HepG2 (cell line): ENCODE data around the gene HEPACAM. TPM values are rescaled to one million over a fixed set of nuclear protein-coding genes. Genes with fewer than 3 reads are reported as not detected.
A peak's percentile ranks its signal among the peaks of the same experiment; 100 is the strongest.

Experiments used
- ARNTL ChIP-seq: sonication (generic); formaldehyde crosslinking; IDR thresholded peaks from 2 replicates; pipeline ENCODE4 v1.4.0; 2020; ENCODE audit warnings: mild to moderate bottlenecking, missing genetic modification reagents
- CSRNP2 ChIP-seq: sonication (generic); formaldehyde crosslinking; conservative IDR thresholded peaks from 2 replicates; pipeline ENCODE4 v1.8.0; 2022; ENCODE audit warnings: low read depth, missing genetic modification reagents
- ERF ChIP-seq: IDR thresholded peaks from 2 replicates; pipeline ENCODE4 v1.6.1; 2018; ENCODE audit warnings: missing biosample characterization, missing genetic modification reagents
- GATAD1 ChIP-seq: IDR thresholded peaks from 2 replicates; pipeline ENCODE4 v1.6.1; 2016; ENCODE audit warnings: missing genetic modification reagents, missing compliant biosample characterization
- GATAD2A ChIP-seq: IDR thresholded peaks from 2 replicates; pipeline ENCODE4 v1.6.1; 2016
- KAT8 ChIP-seq: IDR thresholded peaks from 2 replicates; pipeline ENCODE4 v1.6.1; 2016; ENCODE audit warnings: missing genetic modification reagents, missing compliant biosample characterization
- KDM5A ChIP-seq: fragments of 200-600 bp; sonication (generic); IDR thresholded peaks from 2 replicates; pipeline ENCODE4 v1.7.0; 2018; ENCODE audit warnings: antibody characterized with exemption, mild to moderate bottlenecking, low read length, borderline replicate concordance
- MXI1 ChIP-seq: IDR thresholded peaks from 3 replicates; pipeline ENCODE4 v1.6.1; 2012; ENCODE audit warnings: low read depth, low read length, inconsistent platforms, borderline replicate concordance
- NFYB ChIP-seq: sonication (generic); formaldehyde crosslinking; IDR thresholded peaks from 2 replicates; pipeline ENCODE4 v1.4.0; 2020; ENCODE audit warnings: missing genetic modification reagents
- PHF5A ChIP-seq: IDR thresholded peaks from one replicate; pipeline ENCODE4 v1.6.1; 2018; ENCODE audit warnings: low read depth, missing genetic modification reagents; ENCODE audit not compliant: unreplicated experiment
- PPARG ChIP-seq: conservative IDR thresholded peaks from 2 replicates; pipeline ENCODE4 v1.6.1; 2016; ENCODE audit warnings: missing biosample characterization, missing genetic modification reagents
- SOX13 ChIP-seq, 3 experiments: fragments of 450-650 bp in 1 of 3; sonication (generic) in 1 of 3; formaldehyde crosslinking in 1 of 3; IDR thresholded peaks in 2 of 3; conservative IDR thresholded peaks in 1 of 3; 2 replicates each; pipeline versions ENCODE4 v1.5.0 to v1.6.1; 2016 to 2020; ENCODE audit warnings: antibody characterized with exemption in 1 of 3, mild to moderate bottlenecking in 1 of 3, missing compliant biosample characterization in 1 of 3, missing genetic modification reagents in 1 of 3, moderate library complexity in 1 of 3
- TAF1 ChIP-seq: sonication (generic); formaldehyde crosslinking; IDR thresholded peaks from 2 replicates; pipeline ENCODE4 v1.4.0; 2020; ENCODE audit warnings: missing genetic modification reagents
- ZNF207 ChIP-seq: fragments of 450-650 bp; IDR thresholded peaks from 2 replicates; pipeline ENCODE4 v1.6.1; 2016; ENCODE audit warnings: antibody characterized with exemption, borderline replicate concordance
- ZNF24 ChIP-seq: fragments of 450-650 bp; IDR thresholded peaks from 2 replicates; pipeline ENCODE4 v1.6.1; 2017; ENCODE audit warnings: antibody characterized with exemption, mild to moderate bottlenecking
- ZNF446 ChIP-seq: sonication (generic); formaldehyde crosslinking; IDR thresholded peaks from 2 replicates; pipeline ENCODE4 v1.5.0; 2020; ENCODE audit warnings: mild to moderate bottlenecking, missing genetic modification reagents
- ZNF496 ChIP-seq: sonication (generic); formaldehyde crosslinking; IDR thresholded peaks from 2 replicates; pipeline ENCODE4 v1.8.1; 2023; ENCODE audit warnings: mild to moderate bottlenecking, moderate library complexity, missing genetic modification reagents; ENCODE audit not compliant: insufficient replicate concordance
- ZNF841 ChIP-seq: sonication (generic); formaldehyde crosslinking; IDR thresholded peaks from 2 replicates; pipeline ENCODE4 v1.8.1; 2023; ENCODE audit warnings: missing genetic modification reagents, borderline replicate concordance
- polyA plus RNA-seq, 8 experiments: library from polyadenylated mRNA; depleted of rRNA in 3 of 8; stranded (reverse) in 7 of 8; unstranded in 1 of 8; fragments of >200 nt; fragmentation: Illumina TruSeq in 4 of 8; extraction: Trizol in 4 of 8; gene quantifications; 2 replicates each; pipeline versions ENCODE4 v1.2.1 to v1.2.3, GENCODE V29; 2011 to 2016; ENCODE audit warnings: low read depth in 4 of 8, missing spikeins in 1 of 8, mixed read lengths in 1 of 8; ENCODE audit not compliant: insufficient read depth in 1 of 8
- total RNA-seq, 5 experiments: library from RNA; depleted of rRNA; stranded (reverse); fragments of >200 nt; fragmentation: Illumina TruSeq; extraction: Trizol; gene quantifications; 2 replicates each; pipeline ENCODE4 v1.2.3, GENCODE V29; 2016; ENCODE audit warnings: low read depth in 1 of 5
- TF ChIP-seq, protein P1 (sequence below): IDR thresholded peaks from 2 replicates; pipeline ENCODE4 v1.6.1; 2016; ENCODE audit warnings: low read depth, missing genetic modification reagents, missing compliant biosample characterization
- TF ChIP-seq, protein P2 (sequence below): sonication (generic); formaldehyde crosslinking; IDR thresholded peaks from 2 replicates; pipeline ENCODE4 v1.4.0; 2020; ENCODE audit warnings: low read depth, mild to moderate bottlenecking, missing genetic modification reagents
- TF ChIP-seq, protein P3 (sequence below): sonication (generic); formaldehyde crosslinking; conservative IDR thresholded peaks from 2 replicates; pipeline ENCODE4 v1.4.0; 2020; ENCODE audit warnings: missing genetic modification reagents

Gene HEPACAM
- total and polyA plus RNA-seq, 2 of the 13 experiments (the other 11 are each of a cell fraction or from before 2014, with no cell fraction given) = 66.9 to 121 TPM

GRCh38 chr11:124938206-124938765, 2.4 kb upstream of the HEPACAM start (continued):
- TF ChIP-seq, protein P1, sequence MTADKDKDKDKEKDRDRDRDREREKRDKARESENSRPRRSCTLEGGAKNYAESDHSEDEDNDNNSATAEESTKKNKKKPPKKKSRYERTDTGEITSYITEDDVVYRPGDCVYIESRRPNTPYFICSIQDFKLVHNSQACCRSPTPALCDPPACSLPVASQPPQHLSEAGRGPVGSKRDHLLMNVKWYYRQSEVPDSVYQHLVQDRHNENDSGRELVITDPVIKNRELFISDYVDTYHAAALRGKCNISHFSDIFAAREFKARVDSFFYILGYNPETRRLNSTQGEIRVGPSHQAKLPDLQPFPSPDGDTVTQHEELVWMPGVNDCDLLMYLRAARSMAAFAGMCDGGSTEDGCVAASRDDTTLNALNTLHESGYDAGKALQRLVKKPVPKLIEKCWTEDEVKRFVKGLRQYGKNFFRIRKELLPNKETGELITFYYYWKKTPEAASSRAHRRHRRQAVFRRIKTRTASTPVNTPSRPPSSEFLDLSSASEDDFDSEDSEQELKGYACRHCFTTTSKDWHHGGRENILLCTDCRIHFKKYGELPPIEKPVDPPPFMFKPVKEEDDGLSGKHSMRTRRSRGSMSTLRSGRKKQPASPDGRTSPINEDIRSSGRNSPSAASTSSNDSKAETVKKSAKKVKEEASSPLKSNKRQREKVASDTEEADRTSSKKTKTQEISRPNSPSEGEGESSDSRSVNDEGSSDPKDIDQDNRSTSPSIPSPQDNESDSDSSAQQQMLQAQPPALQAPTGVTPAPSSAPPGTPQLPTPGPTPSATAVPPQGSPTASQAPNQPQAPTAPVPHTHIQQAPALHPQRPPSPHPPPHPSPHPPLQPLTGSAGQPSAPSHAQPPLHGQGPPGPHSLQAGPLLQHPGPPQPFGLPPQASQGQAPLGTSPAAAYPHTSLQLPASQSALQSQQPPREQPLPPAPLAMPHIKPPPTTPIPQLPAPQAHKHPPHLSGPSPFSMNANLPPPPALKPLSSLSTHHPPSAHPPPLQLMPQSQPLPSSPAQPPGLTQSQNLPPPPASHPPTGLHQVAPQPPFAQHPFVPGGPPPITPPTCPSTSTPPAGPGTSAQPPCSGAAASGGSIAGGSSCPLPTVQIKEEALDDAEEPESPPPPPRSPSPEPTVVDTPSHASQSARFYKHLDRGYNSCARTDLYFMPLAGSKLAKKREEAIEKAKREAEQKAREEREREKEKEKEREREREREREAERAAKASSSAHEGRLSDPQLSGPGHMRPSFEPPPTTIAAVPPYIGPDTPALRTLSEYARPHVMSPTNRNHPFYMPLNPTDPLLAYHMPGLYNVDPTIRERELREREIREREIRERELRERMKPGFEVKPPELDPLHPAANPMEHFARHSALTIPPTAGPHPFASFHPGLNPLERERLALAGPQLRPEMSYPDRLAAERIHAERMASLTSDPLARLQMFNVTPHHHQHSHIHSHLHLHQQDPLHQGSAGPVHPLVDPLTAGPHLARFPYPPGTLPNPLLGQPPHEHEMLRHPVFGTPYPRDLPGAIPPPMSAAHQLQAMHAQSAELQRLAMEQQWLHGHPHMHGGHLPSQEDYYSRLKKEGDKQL (CRISPR knock-in tag) = no peak
- no peak for TF ChIP-seq TAF1 (CRISPR knock-in tag)
- TF ChIP-seq ZNF24 = no peak
- TF ChIP-seq, protein P2, sequence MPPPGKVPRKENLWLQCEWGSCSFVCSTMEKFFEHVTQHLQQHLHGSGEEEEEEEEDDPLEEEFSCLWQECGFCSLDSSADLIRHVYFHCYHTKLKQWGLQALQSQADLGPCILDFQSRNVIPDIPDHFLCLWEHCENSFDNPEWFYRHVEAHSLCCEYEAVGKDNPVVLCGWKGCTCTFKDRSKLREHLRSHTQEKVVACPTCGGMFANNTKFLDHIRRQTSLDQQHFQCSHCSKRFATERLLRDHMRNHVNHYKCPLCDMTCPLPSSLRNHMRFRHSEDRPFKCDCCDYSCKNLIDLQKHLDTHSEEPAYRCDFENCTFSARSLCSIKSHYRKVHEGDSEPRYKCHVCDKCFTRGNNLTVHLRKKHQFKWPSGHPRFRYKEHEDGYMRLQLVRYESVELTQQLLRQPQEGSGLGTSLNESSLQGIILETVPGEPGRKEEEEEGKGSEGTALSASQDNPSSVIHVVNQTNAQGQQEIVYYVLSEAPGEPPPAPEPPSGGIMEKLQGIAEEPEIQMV (CRISPR knock-in tag) = no peak
- TF ChIP-seq SOX13 (IDR thresholded peaks at IDR 0.05) = no peak
- peak in 1 of 2 experiments; percentile 69; a peak in 2 of 4 replicates for TF ChIP-seq SOX13 (CRISPR knock-in tag; conservative IDR thresholded peaks at IDR 0.05 in 1 of 2, IDR thresholded peaks at IDR 0.05 in 1 of 2)
- peak; percentile 55; the same call in 1 of the 2 replicates for TF ChIP-seq GATAD2A (CRISPR knock-in tag)
- TF ChIP-seq CSRNP2 = no peak
- no peak for TF ChIP-seq PHF5A (CRISPR knock-in tag)
- no peak for TF ChIP-seq ZNF446 (CRISPR knock-in tag)
- TF ChIP-seq, protein P3, sequence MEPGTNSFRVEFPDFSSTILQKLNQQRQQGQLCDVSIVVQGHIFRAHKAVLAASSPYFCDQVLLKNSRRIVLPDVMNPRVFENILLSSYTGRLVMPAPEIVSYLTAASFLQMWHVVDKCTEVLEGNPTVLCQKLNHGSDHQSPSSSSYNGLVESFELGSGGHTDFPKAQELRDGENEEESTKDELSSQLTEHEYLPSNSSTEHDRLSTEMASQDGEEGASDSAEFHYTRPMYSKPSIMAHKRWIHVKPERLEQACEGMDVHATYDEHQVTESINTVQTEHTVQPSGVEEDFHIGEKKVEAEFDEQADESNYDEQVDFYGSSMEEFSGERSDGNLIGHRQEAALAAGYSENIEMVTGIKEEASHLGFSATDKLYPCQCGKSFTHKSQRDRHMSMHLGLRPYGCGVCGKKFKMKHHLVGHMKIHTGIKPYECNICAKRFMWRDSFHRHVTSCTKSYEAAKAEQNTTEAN (CRISPR knock-in tag) = no peak
- TF ChIP-seq ARNTL (CRISPR knock-in tag) = no peak
- TF ChIP-seq KDM5A = no peak
- TF ChIP-seq ZNF207 = no peak
- no peak for TF ChIP-seq MXI1
- TF ChIP-seq NFYB = no peak
- no peak for TF ChIP-seq GATAD1 (CRISPR knock-in tag)
- TF ChIP-seq ZNF496 (CRISPR knock-in tag) = no peak
- 0 out of 2 replicates have a peak, but pooled peaks have one; percentile 13 for TF ChIP-seq PPARG
- TF ChIP-seq ZNF841 = no peak
- 0 out of 2 replicates have a peak, but pooled peaks have one; percentile 14 for TF ChIP-seq KAT8
- TF ChIP-seq ERF (CRISPR knock-in tag) = 0 out of 2 replicates have a peak, but pooled peaks have one; percentile 25
